GM12801 (cell line): ENCODE data around the gene PUS1.

Experiments used
- TF ChIP-seq, protein P1 (sequence below): IDR thresholded peaks from one replicate; pipeline ENCODE4 v1.5.1; 2011; ENCODE audit warnings: control low read depth; ENCODE audit not compliant: insufficient read length; ENCODE audit errors: extremely low read depth

PUS1 gene

GRCh38 chr12:131905630-131906091 is 23.4 kb upstream of the PUS1 start:
- TF ChIP-seq, protein P1, sequence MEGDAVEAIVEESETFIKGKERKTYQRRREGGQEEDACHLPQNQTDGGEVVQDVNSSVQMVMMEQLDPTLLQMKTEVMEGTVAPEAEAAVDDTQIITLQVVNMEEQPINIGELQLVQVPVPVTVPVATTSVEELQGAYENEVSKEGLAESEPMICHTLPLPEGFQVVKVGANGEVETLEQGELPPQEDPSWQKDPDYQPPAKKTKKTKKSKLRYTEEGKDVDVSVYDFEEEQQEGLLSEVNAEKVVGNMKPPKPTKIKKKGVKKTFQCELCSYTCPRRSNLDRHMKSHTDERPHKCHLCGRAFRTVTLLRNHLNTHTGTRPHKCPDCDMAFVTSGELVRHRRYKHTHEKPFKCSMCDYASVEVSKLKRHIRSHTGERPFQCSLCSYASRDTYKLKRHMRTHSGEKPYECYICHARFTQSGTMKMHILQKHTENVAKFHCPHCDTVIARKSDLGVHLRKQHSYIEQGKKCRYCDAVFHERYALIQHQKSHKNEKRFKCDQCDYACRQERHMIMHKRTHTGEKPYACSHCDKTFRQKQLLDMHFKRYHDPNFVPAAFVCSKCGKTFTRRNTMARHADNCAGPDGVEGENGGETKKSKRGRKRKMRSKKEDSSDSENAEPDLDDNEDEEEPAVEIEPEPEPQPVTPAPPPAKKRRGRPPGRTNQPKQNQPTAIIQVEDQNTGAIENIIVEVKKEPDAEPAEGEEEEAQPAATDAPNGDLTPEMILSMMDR: no peak

- TF ChIP-seq, protein P1: no peak
Observed at GRCh38 chr12:131907379-131908091, 21.5 kb upstream of the PUS1 start.

- TF ChIP-seq, protein P1: no peak
Observed at GRCh38 chr12:131908092-131909080, 20.7 kb upstream of the PUS1 start.

GRCh38 chr12:131909081-131909751 is 19.9 kb upstream of the PUS1 start:
- TF ChIP-seq, protein P1: no peak

GRCh38 chr12:131909752-131910219 is 19.3 kb upstream of the PUS1 start:
- TF ChIP-seq, protein P1: no peak

DNA sequence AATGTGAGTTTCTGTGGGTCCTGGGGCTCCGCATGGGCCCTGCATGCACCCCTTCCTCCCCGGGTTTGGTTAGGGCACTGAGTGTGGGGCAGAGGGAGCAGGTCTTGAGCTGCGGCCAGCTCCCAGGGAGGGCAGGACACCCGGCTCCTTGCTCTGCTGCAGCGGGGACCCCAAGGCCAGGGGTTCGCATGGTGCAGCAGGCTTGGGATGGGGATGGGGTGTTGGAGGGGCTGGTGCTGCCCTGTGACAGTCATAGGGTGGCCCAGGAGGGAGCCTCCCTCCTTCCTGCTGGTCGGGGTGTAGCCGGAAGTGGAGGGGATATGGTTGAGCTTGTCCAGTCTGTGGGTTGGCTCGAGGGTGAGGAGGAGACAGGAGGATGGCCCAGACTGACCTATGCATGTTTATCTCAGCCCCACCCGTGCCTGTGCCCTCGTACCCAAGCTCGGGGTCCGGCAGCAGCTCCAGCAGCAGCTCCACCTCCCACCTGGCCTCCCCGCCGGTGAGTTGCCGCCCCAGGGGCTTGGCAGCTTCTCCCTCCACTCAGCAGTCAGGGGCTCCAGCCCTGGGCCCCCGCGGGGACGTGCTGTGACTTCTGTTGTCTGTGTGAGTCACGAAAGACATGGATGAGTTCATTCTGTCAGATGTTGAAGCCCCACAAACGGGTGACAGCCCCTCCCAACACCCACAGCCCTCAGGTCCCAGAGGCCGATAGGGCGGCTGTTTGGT is 18.6 kb upstream of the PUS1 start:
- TF ChIP-seq, protein P1: no peak
